ENCODE data around the gene VWA5B1.
"Not testable (repeated sequence)": the region's sequence is repeated elsewhere in the genome, so short reads cannot be mapped to it uniquely, and the experiment has no call there.

VWA5B1 gene

DNA sequence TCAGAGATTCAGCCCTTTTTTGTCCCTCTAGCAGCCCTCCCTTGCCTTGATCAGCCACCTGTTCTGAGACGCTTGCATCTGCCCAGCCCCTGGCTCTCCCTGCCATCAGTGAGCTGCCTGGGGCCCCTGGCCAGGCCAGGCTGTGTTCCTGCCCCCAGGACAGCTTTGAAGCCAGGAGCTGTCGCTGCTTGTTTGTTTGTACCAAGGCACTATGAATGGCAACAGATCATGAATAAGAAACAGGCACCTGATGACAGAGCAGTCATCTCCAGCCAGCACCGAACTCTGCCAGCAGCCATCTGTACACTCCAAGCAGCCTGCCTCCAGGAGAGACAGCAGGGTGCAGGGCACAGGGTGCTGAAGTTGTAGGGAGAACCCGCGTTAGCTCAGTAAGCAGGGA is 8.1 kb upstream of the VWA5B1 start:
- no peak for DNase-seq (ENCODE audit: low read depth, low spot score)
- Histone ChIP-seq H3K9me3 (ENCODE audit: insufficient read depth, low read length) (no peaks in the 10 kb centered on the region; the same call in 1 of the 2 replicates), H3K27me3 (ENCODE audit: insufficient read depth, insufficient read length) (no peaks in the 10 kb centered on the region), H3K36me3 (ENCODE audit: insufficient read depth, insufficient read length, low read length) (no peaks in the 10 kb centered on the region), H3K4me1 (ENCODE audit: insufficient read depth, insufficient read length) (peaks cover 7% of the 10 kb centered on the region), H3K4me3 (ENCODE audit: insufficient read length, low read depth) (no peak overlapping the region), H3K9ac (ENCODE audit: insufficient read length, low read depth) (no peak overlapping the region)
- no peak for TF ChIP-seq YY1 (IDR thresholded peaks at IDR 0.05; ENCODE audit: insufficient read depth, insufficient read length)
- TF ChIP-seq ZNF274 (IDR thresholded peaks at IDR 0.05; ENCODE audit: low read depth, low read length): no peak

DNA sequence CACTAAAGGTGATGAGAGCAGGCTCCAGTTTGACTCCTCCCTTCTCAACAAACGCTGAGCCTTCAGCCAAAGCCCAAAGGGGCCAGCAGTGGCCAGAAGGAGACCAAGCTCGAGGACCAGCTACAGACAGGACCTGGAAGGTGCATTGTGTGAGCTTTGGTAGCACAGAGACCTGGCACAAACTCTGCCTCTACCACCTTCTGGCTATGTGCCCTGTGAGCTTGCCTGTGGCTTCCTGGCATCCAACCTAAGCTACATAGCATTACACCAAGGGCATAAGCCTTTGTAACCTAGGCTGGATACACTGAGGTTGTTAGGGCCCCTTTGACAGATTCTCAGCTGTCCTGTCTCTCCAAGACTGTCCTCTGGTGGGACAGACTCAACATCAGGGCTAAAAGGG is 6.6 kb upstream of the VWA5B1 start:
- Histone ChIP-seq H3K4me1 (ENCODE audit: insufficient read depth, insufficient read length) (peaks cover 7% of the 10 kb centered on the region), H3K9me3 (ENCODE audit: insufficient read depth, low read length) (no peaks in the 10 kb centered on the region; the same call in 1 of the 2 replicates), H3K36me3 (ENCODE audit: insufficient read depth, insufficient read length, low read length) (no peaks in the 10 kb centered on the region), H3K4me3 (ENCODE audit: insufficient read length, low read depth) (no peak overlapping the region), H3K27me3 (ENCODE audit: insufficient read depth, insufficient read length) (no peaks in the 10 kb centered on the region), H3K9ac (ENCODE audit: insufficient read length, low read depth) (no peak overlapping the region)
- DNase-seq (ENCODE audit: low read depth, low spot score): no peak
- TF ChIP-seq ZNF274 (IDR thresholded peaks at IDR 0.05; ENCODE audit: low read depth, low read length): no peak
- no peak for TF ChIP-seq SUZ12 (IDR thresholded peaks at IDR 0.05; ENCODE audit: extremely low read depth, insufficient read depth, insufficient read length)
- no peak for TF ChIP-seq YY1 (IDR thresholded peaks at IDR 0.05; ENCODE audit: insufficient read depth, insufficient read length)

DNA sequence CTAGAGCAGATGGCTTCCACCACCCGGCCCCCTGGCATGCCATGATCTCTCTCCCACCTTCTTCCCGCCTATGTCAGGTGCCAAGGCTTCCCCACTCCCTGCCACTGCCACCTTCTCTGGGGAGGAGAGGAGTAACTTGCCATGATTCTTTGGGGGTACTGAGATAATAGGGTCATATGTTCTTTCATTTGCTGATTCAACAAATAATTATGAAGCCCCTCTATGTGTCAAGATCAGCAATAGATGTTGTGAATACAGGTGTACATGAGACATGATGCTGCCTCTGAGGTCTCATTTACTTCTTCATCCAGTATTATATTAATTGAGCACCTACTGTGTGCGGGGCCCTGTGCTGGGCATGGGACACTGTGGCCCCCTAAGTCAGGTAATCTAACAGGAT is 6.0 kb upstream of the VWA5B1 start:
- DNase-seq (ENCODE audit: low read depth, low spot score): no peak
- peaks cover 4% of the 10 kb centered on the region for H3K4me1 ChIP-seq (ENCODE audit: insufficient read depth, insufficient read length)
- H3K9ac ChIP-seq (ENCODE audit: insufficient read length, low read depth): no peak overlapping the region
- TF ChIP-seq ZNF274 (IDR thresholded peaks at IDR 0.05; ENCODE audit: low read depth, low read length) (no peak), SUZ12 (IDR thresholded peaks at IDR 0.05; ENCODE audit: extremely low read depth, insufficient read depth, insufficient read length) (no peak), YY1 (IDR thresholded peaks at IDR 0.05; ENCODE audit: insufficient read depth, insufficient read length) (no peak)
- H3K36me3 ChIP-seq (ENCODE audit: insufficient read depth, insufficient read length, low read length): no peaks in the 10 kb centered on the region
- no peaks in the 10 kb centered on the region; the same call in 1 of the 2 replicates for H3K9me3 ChIP-seq (ENCODE audit: insufficient read depth, low read length)
- no peak overlapping the region for H3K4me3 ChIP-seq (ENCODE audit: insufficient read length, low read depth)
- H3K27me3 ChIP-seq (ENCODE audit: insufficient read depth, insufficient read length): no peaks in the 10 kb centered on the region

DNA sequence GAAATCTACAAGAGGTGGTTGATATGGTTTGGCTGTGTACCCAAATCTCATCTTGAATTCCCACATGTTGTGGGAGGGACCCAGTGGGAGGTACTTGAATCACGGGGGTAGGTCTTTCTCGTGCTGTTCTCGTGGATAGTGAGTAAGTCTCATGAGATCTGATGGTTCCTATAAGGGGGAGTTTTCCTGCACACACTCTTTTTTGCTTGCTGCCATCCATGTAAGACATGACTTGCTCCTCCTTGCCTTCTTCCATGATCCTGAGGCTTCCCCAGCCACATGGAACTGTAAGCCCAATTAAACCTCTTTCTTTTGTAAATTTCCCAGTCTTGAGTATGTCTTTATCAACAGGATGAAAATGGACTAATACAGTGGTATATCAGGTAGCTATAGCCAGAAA is 5.2 kb upstream of the VWA5B1 start:
- TF ChIP-seq SUZ12 (IDR thresholded peaks at IDR 0.05; ENCODE audit: extremely low read depth, insufficient read depth, insufficient read length) (no peak), YY1 (IDR thresholded peaks at IDR 0.05; ENCODE audit: insufficient read depth, insufficient read length) (no peak), ZNF274 (IDR thresholded peaks at IDR 0.05; ENCODE audit: low read depth, low read length) (no peak)
- H3K4me3 ChIP-seq (ENCODE audit: insufficient read length, low read depth): no peak overlapping the region
- H3K9me3 ChIP-seq (ENCODE audit: insufficient read depth, low read length): no peaks in the 10 kb centered on the region; the same call in 1 of the 2 replicates
- no peak overlapping the region for H3K9ac ChIP-seq (ENCODE audit: insufficient read length, low read depth)
- DNase-seq (ENCODE audit: low read depth, low spot score): no peak
- no peaks in the 10 kb centered on the region for H3K27me3 ChIP-seq (ENCODE audit: insufficient read depth, insufficient read length)
- H3K4me1 ChIP-seq (ENCODE audit: insufficient read depth, insufficient read length): peaks cover 4% of the 10 kb centered on the region
- no peaks in the 10 kb centered on the region for H3K36me3 ChIP-seq (ENCODE audit: insufficient read depth, insufficient read length, low read length)

DNA sequence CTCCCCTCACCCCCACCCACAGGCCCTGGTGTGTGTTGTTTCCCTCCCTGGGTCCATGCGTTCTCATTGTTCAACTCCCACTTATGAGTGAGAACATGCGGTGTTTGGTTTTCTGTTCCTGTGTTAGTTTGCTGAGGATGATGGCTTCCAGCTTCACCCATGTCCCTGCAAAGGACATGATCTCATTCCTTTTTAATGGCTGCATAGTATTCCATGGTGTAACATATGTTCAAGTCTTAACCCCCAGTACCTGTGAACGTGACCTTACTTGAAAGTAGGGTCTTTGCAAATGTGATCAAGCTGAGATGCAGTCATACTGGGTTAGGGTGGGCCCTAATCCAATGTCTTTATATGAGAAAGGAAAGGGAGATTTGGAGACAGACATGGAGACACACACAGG is 3.0 kb upstream of the VWA5B1 start:
- not testable (repeated sequence) for H3K4me1 ChIP-seq (ENCODE audit: insufficient read depth, insufficient read length); H3K4me3 ChIP-seq (ENCODE audit: insufficient read length, low read depth); DNase-seq (ENCODE audit: low read depth, low spot score); H3K36me3 ChIP-seq (ENCODE audit: insufficient read depth, insufficient read length, low read length); H3K9ac ChIP-seq (ENCODE audit: insufficient read length, low read depth); H3K9me3 ChIP-seq (ENCODE audit: insufficient read depth, low read length)
- H3K27me3 ChIP-seq (ENCODE audit: insufficient read depth, insufficient read length): peaks cover 20% of the 10 kb centered on the region

DNA sequence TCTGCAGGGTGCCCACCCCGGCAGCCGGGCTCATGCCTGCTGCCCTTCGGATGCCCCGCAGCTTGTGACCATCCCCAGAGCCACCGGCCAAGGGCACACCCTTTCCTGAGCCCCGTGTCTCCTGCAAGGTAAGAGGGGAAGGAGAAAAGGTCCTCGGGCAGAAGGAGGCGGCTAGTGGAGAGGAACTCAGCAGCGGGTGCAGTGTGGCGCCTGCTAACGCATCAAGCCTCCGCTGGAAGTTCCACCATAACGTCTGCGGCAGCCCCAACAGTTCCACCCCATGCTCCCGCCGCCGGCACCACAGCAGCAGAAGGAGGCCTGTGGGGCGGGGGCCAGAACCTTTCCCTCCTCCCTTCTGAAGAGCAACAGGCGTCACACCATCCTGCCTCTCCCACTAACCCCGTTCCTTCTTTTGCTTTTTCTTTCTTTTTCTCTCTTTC is 990 bp downstream of the VWA5B1 start:
- Histone ChIP-seq H3K4me3 (ENCODE audit: insufficient read length, low read depth) (peak overlapping the region; percentile 19), H3K4me1 (ENCODE audit: insufficient read depth, insufficient read length) (peaks cover 4% of the 10 kb centered on the region)
- no peak for DNase-seq (ENCODE audit: low read depth, low spot score)

DNA sequence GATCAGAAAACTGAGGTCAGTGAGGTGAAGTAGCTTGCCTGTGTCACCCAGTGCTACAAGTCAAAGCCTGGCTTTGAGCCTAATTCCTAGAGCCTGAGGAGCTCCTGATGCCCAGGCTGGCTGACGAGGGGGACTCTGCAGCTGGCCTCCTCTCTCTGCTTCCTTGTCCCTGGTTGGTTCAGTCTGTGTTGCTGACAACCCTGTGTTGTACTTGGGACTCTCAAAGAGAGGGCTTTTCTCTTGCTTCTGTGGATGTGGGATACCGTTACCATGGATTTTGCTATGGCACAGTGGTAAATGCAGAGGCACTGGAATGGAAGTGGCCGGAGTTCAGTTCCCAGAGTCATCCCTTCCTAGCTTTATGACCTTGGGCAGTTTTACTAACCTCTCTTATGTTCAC is 8.0 kb downstream of the VWA5B1 start:
- Histone ChIP-seq H3K27me3 (ENCODE audit: insufficient read depth, insufficient read length) (peaks cover under 1% of the 10 kb centered on the region), H3K9me3 (ENCODE audit: insufficient read depth, low read length) (no peaks in the 10 kb centered on the region), H3K9ac (ENCODE audit: insufficient read length, low read depth) (no peak overlapping the region), H3K36me3 (ENCODE audit: insufficient read depth, insufficient read length, low read length) (no peaks in the 10 kb centered on the region), H3K4me3 (ENCODE audit: insufficient read length, low read depth) (no peak overlapping the region), H3K4me1 (ENCODE audit: insufficient read depth, insufficient read length) (no peaks in the 10 kb centered on the region)
- DNase-seq (ENCODE audit: low read depth, low spot score): no peak
- TF ChIP-seq YY1 (IDR thresholded peaks at IDR 0.05; ENCODE audit: insufficient read depth, insufficient read length) (no peak), SUZ12 (IDR thresholded peaks at IDR 0.05; ENCODE audit: extremely low read depth, insufficient read depth, insufficient read length) (no peak), ZNF274 (IDR thresholded peaks at IDR 0.05; ENCODE audit: low read depth, low read length) (no peak)

More for the DNA sequence above, 990 bp downstream of the VWA5B1 start:
- Histone ChIP-seq H3K27me3 (ENCODE audit: insufficient read depth, insufficient read length) (peaks cover 29% of the 10 kb centered on the region), H3K36me3 (ENCODE audit: insufficient read depth, insufficient read length, low read length) (no peaks in the 10 kb centered on the region), H3K9me3 (ENCODE audit: insufficient read depth, low read length) (no peaks in the 10 kb centered on the region), H3K9ac (ENCODE audit: insufficient read length, low read depth) (no peak overlapping the region)
- TF ChIP-seq YY1 (IDR thresholded peaks at IDR 0.05; ENCODE audit: insufficient read depth, insufficient read length): no peak
- no peak for TF ChIP-seq ZNF274 (IDR thresholded peaks at IDR 0.05; ENCODE audit: low read depth, low read length)
- TF ChIP-seq SUZ12 (IDR thresholded peaks at IDR 0.05; ENCODE audit: extremely low read depth, insufficient read depth, insufficient read length): no peak
